Measurements from ENCODE around the gene DTD1. TPM values are rescaled to one million over a fixed set of nuclear protein-coding genes. Genes with fewer than 3 reads are reported as not detected.

Gene DTD1
- total RNA-seq, 6 donors from 2014 or later: 19.9 to 31.2 (median 24.8) TPM

- DNase-seq: peak in 1 of 2 donors; percentile 65
- no peak overlapping the region for H3K27ac ChIP-seq
- H3K4me3 ChIP-seq: no peak overlapping the region
- 75 to 76% methylated on average over 7 to 9 of the region's 9 CpGs for WGBS, 2 donors
- no peak for ATAC-seq (ENCODE audit: low FRiP score in 2 of 2)
- H3K4me1 ChIP-seq: no peaks in the 10 kb centered on the region
- H3K27me3 ChIP-seq: no peaks in the 10 kb centered on the region
- H3K9me3 ChIP-seq: no peaks in the 10 kb centered on the region
- TF ChIP-seq EP300 (IDR thresholded peaks at IDR 0.05): no peak
- no peak for TF ChIP-seq POLR2AphosphoS5 (IDR thresholded peaks at IDR 0.05)
- no peak for TF ChIP-seq POLR2A (IDR thresholded peaks at IDR 0.05)
- no peak for TF ChIP-seq CTCF (IDR thresholded peaks at IDR 0.05)
- no peaks in the 10 kb centered on the region for H3K36me3 ChIP-seq
These were observed 139.2 kb downstream of the DTD1 start for GRCh38 chr20:18727032-18727508.

DNA sequence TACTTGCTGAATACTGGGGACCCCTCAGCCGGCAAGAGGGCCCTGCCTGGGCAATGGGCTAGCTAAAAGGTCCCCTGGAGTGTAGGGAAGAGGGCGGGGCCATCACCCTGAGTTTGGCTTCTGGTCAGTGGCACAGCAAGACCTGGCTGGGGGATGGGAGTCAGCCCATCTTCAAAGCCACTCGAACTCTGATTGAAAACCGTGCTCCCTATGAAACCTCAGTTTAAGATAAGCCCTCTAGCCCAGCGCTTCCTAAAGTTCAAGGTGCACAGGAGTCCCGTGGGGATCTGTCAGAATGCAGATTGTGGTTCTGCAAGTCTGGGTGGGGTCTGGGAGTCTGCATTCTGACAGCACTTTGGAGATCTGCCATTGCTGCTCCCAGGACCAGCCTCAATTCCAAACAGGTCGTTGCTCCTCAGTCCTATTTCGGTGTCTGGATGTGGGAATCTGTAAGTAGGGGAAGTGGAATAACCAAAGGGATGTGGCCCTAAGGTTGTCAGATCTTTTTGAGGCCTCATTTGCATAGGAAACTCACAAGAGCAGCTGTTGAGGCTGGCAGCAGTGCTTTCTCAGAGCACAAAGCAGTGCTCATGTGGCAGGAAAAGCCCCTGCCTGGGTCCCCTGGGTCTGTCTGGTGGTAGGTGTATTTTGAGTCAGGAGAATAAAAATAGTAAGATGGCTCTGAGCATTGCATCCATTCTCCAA lies 140.5 kb downstream of the DTD1 start:
- 70 to 100% methylated on average over 3 to 8 of the region's 8 CpGs for WGBS, 2 donors
- Histone ChIP-seq H3K36me3 (no peaks in the 10 kb centered on the region), H3K27ac (no peak overlapping the region), H3K9me3 (no peaks in the 10 kb centered on the region), H3K27me3 (no peaks in the 10 kb centered on the region), H3K4me3 (no peak overlapping the region), H3K4me1 (no peaks in the 10 kb centered on the region)
- ATAC-seq (ENCODE audit: low FRiP score in 2 of 2) (no peak), DNase-seq (no peak)
- TF ChIP-seq EP300 (IDR thresholded peaks at IDR 0.05): no peak
- no peak for TF ChIP-seq POLR2A (IDR thresholded peaks at IDR 0.05)
- TF ChIP-seq CTCF (IDR thresholded peaks at IDR 0.05): no peak

DNA sequence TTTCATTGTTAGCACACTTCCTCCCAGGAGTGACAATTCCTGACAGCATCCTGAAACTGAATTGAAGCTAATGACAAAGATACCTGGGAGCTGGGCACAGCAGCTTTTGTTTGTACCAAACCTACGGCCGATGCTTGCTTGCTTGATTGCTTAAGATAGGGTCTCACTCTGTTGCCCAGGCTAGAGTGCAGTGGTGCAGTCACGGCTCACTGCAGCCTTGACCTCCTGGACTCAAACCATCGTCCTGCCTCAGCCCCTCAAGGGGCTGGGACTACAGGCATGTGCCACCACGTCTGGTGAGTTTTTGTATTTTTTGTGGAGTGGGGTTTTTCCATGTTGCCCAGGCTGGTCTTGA lies 141.0 kb downstream of the DTD1 start:
- 87 to 95% methylated on average over 5 of the region's 5 CpGs for WGBS, 2 donors
- DNase-seq (no peak), ATAC-seq (ENCODE audit: low FRiP score in 2 of 2) (no peak)
- TF ChIP-seq EP300 (IDR thresholded peaks at IDR 0.05): no peak
- TF ChIP-seq CTCF (IDR thresholded peaks at IDR 0.05): no peak
- TF ChIP-seq POLR2AphosphoS5 (IDR thresholded peaks at IDR 0.05): no peak
- no peak for TF ChIP-seq POLR2A (IDR thresholded peaks at IDR 0.05)
- Histone ChIP-seq H3K4me1 (no peaks in the 10 kb centered on the region), H3K4me3 (no peak overlapping the region), H3K9me3 (no peaks in the 10 kb centered on the region), H3K27ac (no peak overlapping the region), H3K27me3 (no peaks in the 10 kb centered on the region), H3K36me3 (no peaks in the 10 kb centered on the region)

DNA sequence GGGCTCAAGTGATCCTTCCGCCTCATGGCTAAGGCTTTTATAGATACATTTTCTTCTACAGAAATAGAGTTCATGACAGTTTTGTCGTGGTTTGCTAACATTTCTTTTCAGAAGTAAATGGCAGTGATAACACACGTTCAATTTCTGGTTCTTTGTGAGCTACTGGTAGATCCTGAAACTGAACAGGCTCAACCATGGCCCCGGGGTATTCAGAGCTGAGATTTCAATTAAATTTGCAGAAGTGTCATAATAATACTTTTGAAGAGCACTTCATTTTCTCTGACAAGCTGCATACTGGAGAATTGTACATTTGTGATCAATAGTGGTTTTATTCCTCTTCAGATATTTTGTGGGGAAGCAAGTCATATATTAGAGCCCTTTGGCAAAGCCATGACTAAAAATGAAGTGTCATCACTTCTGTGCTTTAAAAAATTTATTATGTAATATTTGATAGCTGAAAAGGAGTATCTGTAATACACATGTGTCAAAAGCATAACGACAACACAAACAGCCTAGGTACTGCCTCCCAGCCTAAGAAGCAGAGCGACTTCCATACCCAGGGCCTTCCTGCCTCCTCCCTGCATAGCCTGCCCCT lies 141.5 kb downstream of the DTD1 start:
- H3K27me3 ChIP-seq: no peaks in the 10 kb centered on the region

More for the DNA sequence above, 141.5 kb downstream of the DTD1 start:
- Histone ChIP-seq H3K27ac (no peak overlapping the region), H3K4me3 (no peak overlapping the region), H3K36me3 (no peaks in the 10 kb centered on the region), H3K4me1 (no peaks in the 10 kb centered on the region), H3K9me3 (no peaks in the 10 kb centered on the region)
- no peak for TF ChIP-seq POLR2A (IDR thresholded peaks at IDR 0.05)
- no peak for TF ChIP-seq EP300 (IDR thresholded peaks at IDR 0.05)
- TF ChIP-seq POLR2AphosphoS5 (IDR thresholded peaks at IDR 0.05): no peak
- no peak for TF ChIP-seq CTCF (IDR thresholded peaks at IDR 0.05)
- 87 to 92% methylated on average over 6 of the region's 6 CpGs for WGBS, 2 donors
- ATAC-seq (ENCODE audit: low FRiP score in 2 of 2) (no peak), DNase-seq (no peak)

Data from upper lobe of left lung (tissue), 6 donors.